ENCODE measurements around the gene MBD6. TPM values are rescaled to one million over a fixed set of nuclear protein-coding genes. Genes with fewer than 3 reads are reported as not detected.
"Not testable (repeated sequence)": the region's sequence is repeated elsewhere in the genome, so short reads cannot be mapped to it uniquely, and the experiment has no call there.

MBD6 gene
- total RNA-seq, 1 donor from 2014 or later, result 99.0 TPM

GRCh38 chr12:57560516-57560915, 37.9 kb downstream of the MBD6 start:
- no peak overlapping the region for H3K27ac Mint-ChIP-seq (ENCODE audit: unreplicated experiment)
- no peak for TF ChIP-seq CTCF (IDR thresholded peaks at IDR 0.05; ENCODE audit: unreplicated experiment)
- H3K36me3 Mint-ChIP-seq (ENCODE audit: low read depth, unreplicated experiment), result no peaks in the 10 kb centered on the region

GRCh38 chr12:57561117-57561516, 38.5 kb downstream of the MBD6 start:
- not testable (repeated sequence) for H3K27ac Mint-ChIP-seq (ENCODE audit: unreplicated experiment); H3K36me3 Mint-ChIP-seq (ENCODE audit: low read depth, unreplicated experiment); H3K4me3 Mint-ChIP-seq (ENCODE audit: unreplicated experiment); H3K4me1 Mint-ChIP-seq (ENCODE audit: unreplicated experiment); H3K9me3 Mint-ChIP-seq (ENCODE audit: unreplicated experiment); H3K27me3 Mint-ChIP-seq (ENCODE audit: unreplicated experiment); DNase-seq (ENCODE audit: low spot score)

More at GRCh38 chr12:57560516-57560915, 37.9 kb downstream of the MBD6 start:
- no peaks in the 10 kb centered on the region for H3K4me1 Mint-ChIP-seq (ENCODE audit: unreplicated experiment)
- H3K9me3 Mint-ChIP-seq (ENCODE audit: unreplicated experiment), result no peaks in the 10 kb centered on the region
- H3K27me3 Mint-ChIP-seq (ENCODE audit: unreplicated experiment), result no peaks in the 10 kb centered on the region
- no peak overlapping the region for H3K4me3 Mint-ChIP-seq (ENCODE audit: unreplicated experiment)
- no peak for DNase-seq (ENCODE audit: low spot score)

- TF ChIP-seq CTCF (IDR thresholded peaks at IDR 0.05; ENCODE audit: unreplicated experiment), result no peak
- Mint-ChIP-seq H3K4me1 (ENCODE audit: unreplicated experiment) (no peaks in the 10 kb centered on the region), H3K36me3 (ENCODE audit: low read depth, unreplicated experiment) (no peaks in the 10 kb centered on the region), H3K27ac (ENCODE audit: unreplicated experiment) (no peak overlapping the region), H3K27me3 (ENCODE audit: unreplicated experiment) (no peaks in the 10 kb centered on the region), H3K4me3 (ENCODE audit: unreplicated experiment) (no peak overlapping the region), H3K9me3 (ENCODE audit: unreplicated experiment) (no peaks in the 10 kb centered on the region)
- no peak for DNase-seq (ENCODE audit: low spot score)
Observed at GRCh38 chr12:57563358-57563757, 40.7 kb downstream of the MBD6 start.

GRCh38 chr12:57564178-57564740, 41.6 kb downstream of the MBD6 start:
- Mint-ChIP-seq H3K27ac (ENCODE audit: unreplicated experiment) (no peak overlapping the region), H3K27me3 (ENCODE audit: unreplicated experiment) (no peaks in the 10 kb centered on the region), H3K4me1 (ENCODE audit: unreplicated experiment) (no peaks in the 10 kb centered on the region), H3K9me3 (ENCODE audit: unreplicated experiment) (no peaks in the 10 kb centered on the region), H3K4me3 (ENCODE audit: unreplicated experiment) (no peak overlapping the region), H3K36me3 (ENCODE audit: low read depth, unreplicated experiment) (no peaks in the 10 kb centered on the region)
- TF ChIP-seq CTCF (IDR thresholded peaks at IDR 0.05; ENCODE audit: unreplicated experiment), result no peak
- no peak for DNase-seq (ENCODE audit: low spot score)

GRCh38 chr12:57568838-57569237, 46.2 kb downstream of the MBD6 start:
- DNase-seq (ENCODE audit: low spot score), result no peak
- H3K4me3 Mint-ChIP-seq (ENCODE audit: unreplicated experiment), result no peak overlapping the region
- no peak overlapping the region for H3K27ac Mint-ChIP-seq (ENCODE audit: unreplicated experiment)
- H3K4me1 Mint-ChIP-seq (ENCODE audit: unreplicated experiment), result no peaks in the 10 kb centered on the region
- no peaks in the 10 kb centered on the region for H3K36me3 Mint-ChIP-seq (ENCODE audit: low read depth, unreplicated experiment)
- H3K9me3 Mint-ChIP-seq (ENCODE audit: unreplicated experiment), result no peaks in the 10 kb centered on the region
- TF ChIP-seq CTCF (IDR thresholded peaks at IDR 0.05; ENCODE audit: unreplicated experiment), result no peak
- no peaks in the 10 kb centered on the region for H3K27me3 Mint-ChIP-seq (ENCODE audit: unreplicated experiment)

Data from endothelial cell (in vitro differentiated cells).